ENCODE measurements around the gene SFT2D3.

The SFT2D3 gene

GRCh38 chr2:127718271-127718670 is 17.0 kb downstream of the SFT2D3 start:
- Histone ChIP-seq H3K27ac (ENCODE audit: low read depth, low read length) (no peak overlapping the region), H3K9me3 (ENCODE audit: control insufficient read depth, insufficient read depth, low read depth, low read length) (no peaks in the 10 kb centered on the region), H3K9ac (ENCODE audit: low read length) (no peak overlapping the region), H3K27me3 (ENCODE audit: control insufficient read depth, insufficient read depth, low read length) (no peaks in the 10 kb centered on the region), H3K36me3 (ENCODE audit: control insufficient read depth, insufficient read depth, low read length) (peaks cover 90% of the 10 kb centered on the region), H3K4me3 (ENCODE audit: low read depth, low read length) (no peak overlapping the region), H3K4me1 (ENCODE audit: control insufficient read depth, insufficient read depth, low read length) (no peaks in the 10 kb centered on the region)

- no peak overlapping the region for H3K27ac ChIP-seq (ENCODE audit: low read depth, low read length)
- H3K9ac ChIP-seq (ENCODE audit: low read length) = no peak overlapping the region
- peaks cover 90% of the 10 kb centered on the region for H3K36me3 ChIP-seq (ENCODE audit: control insufficient read depth, insufficient read depth, low read length)
- no peaks in the 10 kb centered on the region for H3K27me3 ChIP-seq (ENCODE audit: control insufficient read depth, insufficient read depth, low read length)
- no peaks in the 10 kb centered on the region for H3K4me1 ChIP-seq (ENCODE audit: control insufficient read depth, insufficient read depth, low read length)
- H3K4me3 ChIP-seq (ENCODE audit: low read depth, low read length) = no peak overlapping the region
- H3K9me3 ChIP-seq (ENCODE audit: control insufficient read depth, insufficient read depth, low read depth, low read length) = no peaks in the 10 kb centered on the region
Measured at GRCh38 chr2:127719301-127720218, 18.3 kb downstream of the SFT2D3 start.

GRCh38 chr2:127721311-127721977 is 20.1 kb downstream of the SFT2D3 start:
- H3K27ac ChIP-seq (ENCODE audit: low read depth, low read length) = no peak overlapping the region
- H3K4me1 ChIP-seq (ENCODE audit: control insufficient read depth, insufficient read depth, low read length) = no peaks in the 10 kb centered on the region
- H3K4me3 ChIP-seq (ENCODE audit: low read depth, low read length) = no peak overlapping the region
- peaks cover 94% of the 10 kb centered on the region for H3K36me3 ChIP-seq (ENCODE audit: control insufficient read depth, insufficient read depth, low read length)
- no peak overlapping the region for H3K9ac ChIP-seq (ENCODE audit: low read length)
- no peaks in the 10 kb centered on the region for H3K9me3 ChIP-seq (ENCODE audit: control insufficient read depth, insufficient read depth, low read depth, low read length)
- no peaks in the 10 kb centered on the region for H3K27me3 ChIP-seq (ENCODE audit: control insufficient read depth, insufficient read depth, low read length)

GRCh38 chr2:127721978-127722355 is 20.7 kb downstream of the SFT2D3 start:
- Histone ChIP-seq H3K9me3 (ENCODE audit: control insufficient read depth, insufficient read depth, low read depth, low read length) (no peaks in the 10 kb centered on the region), H3K27me3 (ENCODE audit: control insufficient read depth, insufficient read depth, low read length) (no peaks in the 10 kb centered on the region), H3K9ac (ENCODE audit: low read length) (no peak overlapping the region), H3K4me3 (ENCODE audit: low read depth, low read length) (no peak overlapping the region), H3K4me1 (ENCODE audit: control insufficient read depth, insufficient read depth, low read length) (no peaks in the 10 kb centered on the region), H3K27ac (ENCODE audit: low read depth, low read length) (no peak overlapping the region), H3K36me3 (ENCODE audit: control insufficient read depth, insufficient read depth, low read length) (peaks cover 94% of the 10 kb centered on the region)

- no peaks in the 10 kb centered on the region for H3K4me1 ChIP-seq (ENCODE audit: control insufficient read depth, insufficient read depth, low read length)
- peaks cover 89% of the 10 kb centered on the region for H3K36me3 ChIP-seq (ENCODE audit: control insufficient read depth, insufficient read depth, low read length)
- H3K27ac ChIP-seq (ENCODE audit: low read depth, low read length) = no peak overlapping the region
- H3K9me3 ChIP-seq (ENCODE audit: control insufficient read depth, insufficient read depth, low read depth, low read length) = no peaks in the 10 kb centered on the region
- H3K9ac ChIP-seq (ENCODE audit: low read length) = no peak overlapping the region
- no peak overlapping the region for H3K4me3 ChIP-seq (ENCODE audit: low read depth, low read length)
- no peaks in the 10 kb centered on the region for H3K27me3 ChIP-seq (ENCODE audit: control insufficient read depth, insufficient read depth, low read length)
Measured at GRCh38 chr2:127722807-127723206, 21.5 kb downstream of the SFT2D3 start.

GRCh38 chr2:127726158-127726880 is 25.0 kb downstream of the SFT2D3 start:
- Histone ChIP-seq H3K27ac (ENCODE audit: low read depth, low read length) (no peak overlapping the region), H3K36me3 (ENCODE audit: control insufficient read depth, insufficient read depth, low read length) (peaks cover 55% of the 10 kb centered on the region), H3K9ac (ENCODE audit: low read length) (no peak overlapping the region), H3K4me1 (ENCODE audit: control insufficient read depth, insufficient read depth, low read length) (no peaks in the 10 kb centered on the region), H3K4me3 (ENCODE audit: low read depth, low read length) (no peak overlapping the region), H3K27me3 (ENCODE audit: control insufficient read depth, insufficient read depth, low read length) (no peaks in the 10 kb centered on the region), H3K9me3 (ENCODE audit: control insufficient read depth, insufficient read depth, low read depth, low read length) (no peaks in the 10 kb centered on the region)

- Histone ChIP-seq H3K27ac (ENCODE audit: low read depth, low read length) (no peak overlapping the region), H3K27me3 (ENCODE audit: control insufficient read depth, insufficient read depth, low read length) (no peaks in the 10 kb centered on the region), H3K9ac (ENCODE audit: low read length) (no peak overlapping the region), H3K4me1 (ENCODE audit: control insufficient read depth, insufficient read depth, low read length) (no peaks in the 10 kb centered on the region), H3K9me3 (ENCODE audit: control insufficient read depth, insufficient read depth, low read depth, low read length) (no peaks in the 10 kb centered on the region), H3K4me3 (ENCODE audit: low read depth, low read length) (no peak overlapping the region), H3K36me3 (ENCODE audit: control insufficient read depth, insufficient read depth, low read length) (peaks cover 18% of the 10 kb centered on the region)
Measured at GRCh38 chr2:127733113-127733815, 32.0 kb downstream of the SFT2D3 start.

- Histone ChIP-seq H3K4me1 (ENCODE audit: control insufficient read depth, insufficient read depth, low read length) (no peaks in the 10 kb centered on the region), H3K4me3 (ENCODE audit: low read depth, low read length) (no peak overlapping the region)
Measured at GRCh38 chr2:127733816-127734537, 32.7 kb downstream of the SFT2D3 start.

GRCh38 chr2:127735044-127735443 is 33.7 kb downstream of the SFT2D3 start:
- Histone ChIP-seq H3K4me1 (ENCODE audit: control insufficient read depth, insufficient read depth, low read length) (no peaks in the 10 kb centered on the region), H3K27ac (ENCODE audit: low read depth, low read length) (no peak overlapping the region), H3K9ac (ENCODE audit: low read length) (no peak overlapping the region), H3K4me3 (ENCODE audit: low read depth, low read length) (no peak overlapping the region), H3K36me3 (ENCODE audit: control insufficient read depth, insufficient read depth, low read length) (peaks cover 24% of the 10 kb centered on the region), H3K9me3 (ENCODE audit: control insufficient read depth, insufficient read depth, low read depth, low read length) (no peaks in the 10 kb centered on the region), H3K27me3 (ENCODE audit: control insufficient read depth, insufficient read depth, low read length) (no peaks in the 10 kb centered on the region)

More at GRCh38 chr2:127733816-127734537, 32.7 kb downstream of the SFT2D3 start:
- peaks cover 24% of the 10 kb centered on the region for H3K36me3 ChIP-seq (ENCODE audit: control insufficient read depth, insufficient read depth, low read length)
- no peak overlapping the region for H3K9ac ChIP-seq (ENCODE audit: low read length)
- H3K27me3 ChIP-seq (ENCODE audit: control insufficient read depth, insufficient read depth, low read length) = no peaks in the 10 kb centered on the region
- no peak overlapping the region for H3K27ac ChIP-seq (ENCODE audit: low read depth, low read length)
- no peaks in the 10 kb centered on the region for H3K9me3 ChIP-seq (ENCODE audit: control insufficient read depth, insufficient read depth, low read depth, low read length)
